Adrenal gland (tissue), 5 donors: ENCODE results near the gene TRAPPC3.

Experiments used
- CTCF ChIP-seq, 6 experiments: fragments of 450-650 bp in 4 of 6; fragments of 200-600 bp in 2 of 6; sonication (generic) in 1 of 6; IDR thresholded peaks; 1 replicate in 5 of 6; 2 replicates in 1 of 6; pipeline versions ENCODE4 v1.5.1 to v1.8.0; 2016 to 2021; ENCODE audit warnings: antibody characterized with exemption in 6 of 6, mild to moderate bottlenecking in 2 of 6, moderate library complexity in 1 of 6
- POLR2A ChIP-seq, 2 donors: fragments of 450-650 bp; IDR thresholded peaks; one replicate each; pipeline ENCODE4 v1.6.1; 2017; ENCODE audit warnings: antibody characterized with exemption in 2 of 2, mild to moderate bottlenecking in 2 of 2, moderate library complexity in 1 of 2
- donor health status: DM: no; HTN: no; CAD: no.

- TF ChIP-seq POLR2A (IDR thresholded peaks at IDR 0.05) (no peak), CTCF (IDR thresholded peaks at IDR 0.05) (no peak)
Measured at GRCh38 chr1:36092166-36092797, 57.0 kb downstream of the TRAPPC3 start.
